ENCODE data around the gene TMEM238L.
"Not testable (repeated sequence)": the region's sequence is repeated elsewhere in the genome, so short reads cannot be mapped to it uniquely, and the experiment has no call there.

The TMEM238L gene, protein sequence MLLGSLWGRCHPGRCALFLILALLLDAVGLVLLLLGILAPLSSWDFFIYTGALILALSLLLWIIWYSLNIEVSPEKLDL
- 0 reads per million in 4 experiments for total RNA-seq

DNA sequence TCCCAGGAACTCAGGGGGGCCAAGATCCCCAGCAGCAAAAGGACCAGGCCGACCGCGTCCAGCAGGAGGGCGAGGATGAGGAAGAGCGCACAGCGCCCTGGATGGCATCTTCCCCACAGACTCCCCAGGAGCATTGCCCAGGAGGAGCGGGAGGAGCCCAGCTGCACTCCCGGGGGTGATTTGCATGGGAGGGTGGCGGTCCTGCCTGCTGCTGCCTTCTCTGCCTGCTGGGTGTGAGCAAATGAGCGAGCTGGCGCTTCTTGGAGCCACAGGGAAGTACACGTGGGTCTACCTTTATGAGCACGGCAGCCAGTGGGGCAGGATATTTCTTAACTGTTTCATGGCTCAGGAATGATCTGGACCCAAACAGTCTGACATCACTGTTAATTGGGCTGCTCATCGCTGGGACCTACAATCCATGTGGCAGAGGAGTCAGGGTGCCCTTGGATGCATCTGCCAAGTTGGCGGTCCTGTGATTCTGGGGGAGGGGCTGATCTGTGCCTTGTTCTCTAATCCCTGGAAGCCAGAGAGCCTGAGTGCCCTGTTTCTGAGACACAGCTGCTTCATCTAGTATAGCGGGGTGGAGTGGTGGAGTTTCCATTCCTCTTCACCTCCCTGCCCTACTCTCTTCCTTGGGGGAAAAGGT lies at the start of gene TMEM238L:
TMEM238L (minus strand) TSS at position 270 of the 646 bp plus-strand sequence; CDS start at position 134, 136 bp downstream.
- DNase-seq, result no peak

DNA sequence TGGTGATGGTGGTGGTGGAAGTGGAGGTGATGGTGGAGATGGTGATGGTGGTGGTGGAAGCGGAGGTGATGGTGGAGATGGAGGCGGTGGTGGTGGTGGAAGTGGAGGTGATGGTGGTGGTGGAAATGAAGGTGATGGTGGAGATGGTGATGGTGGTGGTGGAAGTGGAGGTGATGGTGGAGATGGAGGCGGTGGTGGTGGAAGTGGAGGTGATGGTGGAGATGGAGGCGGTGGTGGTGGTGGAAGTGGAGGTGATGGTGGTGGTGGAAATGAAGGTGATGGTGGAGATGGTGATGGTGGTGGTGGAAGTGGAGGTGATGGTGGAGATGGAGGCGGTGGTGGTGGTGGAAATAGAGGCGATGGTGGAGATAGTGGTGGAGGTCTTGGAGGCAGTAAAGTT lies 42.7 kb upstream of the TMEM238L start:
- DNase-seq, result not testable (repeated sequence)

DNA sequence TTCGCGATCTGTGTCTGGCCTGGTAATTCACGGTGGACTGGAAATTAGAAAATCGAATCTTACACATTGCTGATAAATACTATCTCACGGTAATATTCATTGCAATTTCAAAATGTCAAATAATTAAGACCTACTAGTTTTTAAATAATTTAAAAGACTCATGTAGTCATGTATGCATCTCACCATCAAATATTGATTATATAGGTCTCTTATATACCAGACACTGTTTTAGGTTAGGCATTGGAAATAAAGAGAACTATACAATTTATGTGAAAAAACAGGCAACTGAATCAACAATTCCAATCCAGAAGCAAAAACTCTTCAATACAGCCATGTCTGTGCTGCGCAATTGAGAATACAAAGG lies 41.5 kb upstream of the TMEM238L start:
- DNase-seq, result no peak

DNA sequence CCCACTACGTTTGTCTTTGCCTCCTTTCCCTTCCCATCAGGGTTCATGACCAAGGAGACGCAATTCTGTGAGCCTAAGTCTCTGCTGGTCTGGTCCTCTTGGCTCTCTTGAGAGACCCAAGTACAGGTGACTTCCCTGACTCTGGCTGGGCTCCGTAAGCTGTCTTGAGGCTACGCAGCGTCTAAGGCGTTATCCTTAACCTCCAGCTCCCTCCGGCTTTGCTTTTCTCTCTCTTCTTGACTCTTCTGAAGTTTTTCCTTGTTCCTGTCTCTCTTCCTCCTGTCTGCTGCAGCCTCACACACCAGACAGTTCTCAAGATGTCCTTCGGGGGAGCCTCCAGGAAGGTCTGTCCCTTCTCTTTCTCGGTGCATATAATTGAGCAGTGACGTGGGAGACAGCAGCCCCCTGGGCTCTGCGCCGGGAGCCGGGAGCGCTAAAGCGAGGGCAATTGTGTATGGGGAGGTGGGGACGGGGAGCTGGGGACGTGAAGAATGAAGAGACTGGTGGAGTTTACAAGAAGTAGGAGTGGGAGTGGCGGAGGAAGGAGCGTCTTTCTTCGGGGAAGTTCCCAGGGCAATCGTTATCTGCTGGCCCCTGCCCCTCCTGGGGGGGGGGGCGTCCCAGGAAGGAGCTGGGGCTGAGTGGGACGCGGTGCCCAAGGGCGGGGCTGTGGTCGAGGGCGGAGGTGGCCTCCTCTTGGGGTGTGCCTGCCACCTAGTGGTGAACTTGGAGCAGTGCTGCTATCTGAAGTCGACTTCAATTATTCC lies 40.9 kb upstream of the TMEM238L start:
- peak; percentile 55 for DNase-seq

DNA sequence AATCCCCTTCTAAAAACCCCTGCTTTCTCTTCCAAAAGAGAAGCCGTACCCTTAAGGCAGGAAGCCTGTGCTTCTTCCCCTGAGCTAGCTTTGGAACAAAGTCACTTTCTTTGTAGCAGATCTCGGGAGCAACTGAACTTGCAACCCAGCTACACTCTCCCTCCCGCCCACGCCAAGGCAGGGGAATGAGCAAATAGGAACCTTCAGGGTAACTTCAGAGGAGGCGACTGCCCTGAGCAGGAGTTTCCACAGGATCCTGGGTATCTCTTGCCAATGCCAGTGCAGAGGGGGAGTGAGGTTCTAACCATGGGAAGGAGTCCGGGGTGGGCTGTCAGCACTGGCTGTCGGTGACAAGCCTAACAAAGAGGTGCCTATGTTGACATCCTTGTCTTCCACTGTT lies 39.9 kb upstream of the TMEM238L start:
- no peak for DNase-seq

DNA sequence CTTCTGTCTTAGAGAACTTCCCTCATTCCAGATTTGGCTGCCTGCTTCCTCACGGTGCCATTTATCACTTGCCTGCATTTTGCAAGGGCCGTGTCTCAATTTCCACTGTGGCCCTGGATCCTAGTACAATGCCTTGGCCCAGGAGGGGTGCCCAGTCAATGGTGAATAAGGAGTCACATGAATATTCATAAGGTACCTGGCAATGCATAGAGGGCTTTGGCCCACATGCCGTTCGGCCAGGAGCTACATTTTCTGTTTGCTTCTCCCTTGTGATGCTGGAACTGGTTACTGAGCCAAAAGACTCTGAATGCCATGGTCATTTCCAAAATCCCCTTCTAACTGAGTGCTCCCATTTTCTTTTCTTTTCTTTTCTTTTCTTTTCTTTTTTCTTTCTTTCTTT lies 38.8 kb upstream of the TMEM238L start:
- no peak for DNase-seq

DNA sequence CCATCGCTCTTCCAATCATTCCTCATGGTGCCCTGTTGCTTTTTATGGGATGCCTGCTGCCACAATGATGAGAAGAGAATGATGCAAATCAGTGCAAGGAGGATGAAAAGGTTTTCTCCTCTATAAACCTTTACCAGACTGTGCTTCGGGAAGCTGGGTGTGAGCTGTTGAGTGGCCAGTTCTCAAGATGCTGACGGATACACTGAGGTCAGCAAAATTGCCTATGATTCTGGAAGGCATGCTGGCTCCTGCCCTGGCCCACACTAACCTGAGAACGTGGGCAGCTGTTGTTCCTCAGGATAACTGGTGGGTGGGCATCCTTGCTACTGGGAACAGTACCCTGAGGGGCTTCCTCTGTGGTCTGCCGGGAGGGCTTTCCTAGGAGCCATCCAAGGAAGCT lies 34.8 kb upstream of the TMEM238L start:
- DNase-seq, result no peak

DNA sequence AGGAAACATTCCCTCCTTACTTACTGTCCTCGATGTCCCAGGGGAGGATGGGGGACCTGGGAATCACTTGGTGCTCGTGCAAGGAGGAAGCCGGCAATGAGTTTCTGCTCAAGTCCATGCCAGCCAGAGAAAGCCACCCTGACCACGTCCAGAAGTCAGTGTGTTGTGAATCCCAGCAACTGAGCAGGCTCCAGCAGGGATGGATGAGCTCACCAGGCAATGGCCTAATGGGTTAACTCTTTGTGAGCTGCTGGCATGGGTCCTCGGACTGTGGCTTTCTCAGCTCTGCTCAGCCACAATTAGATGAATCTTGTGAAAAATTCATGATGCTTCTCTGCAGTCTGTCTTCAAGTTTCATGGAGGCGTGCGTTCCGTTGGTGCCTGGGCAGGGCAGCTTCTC lies 34.0 kb upstream of the TMEM238L start, which contains the start of gene PIRT:
PIRT (minus strand) TSS at position 167 of the 400 bp plus-strand sequence. CDS start 12,442 bp downstream, outside the sequence.
- no peak for DNase-seq

DNA sequence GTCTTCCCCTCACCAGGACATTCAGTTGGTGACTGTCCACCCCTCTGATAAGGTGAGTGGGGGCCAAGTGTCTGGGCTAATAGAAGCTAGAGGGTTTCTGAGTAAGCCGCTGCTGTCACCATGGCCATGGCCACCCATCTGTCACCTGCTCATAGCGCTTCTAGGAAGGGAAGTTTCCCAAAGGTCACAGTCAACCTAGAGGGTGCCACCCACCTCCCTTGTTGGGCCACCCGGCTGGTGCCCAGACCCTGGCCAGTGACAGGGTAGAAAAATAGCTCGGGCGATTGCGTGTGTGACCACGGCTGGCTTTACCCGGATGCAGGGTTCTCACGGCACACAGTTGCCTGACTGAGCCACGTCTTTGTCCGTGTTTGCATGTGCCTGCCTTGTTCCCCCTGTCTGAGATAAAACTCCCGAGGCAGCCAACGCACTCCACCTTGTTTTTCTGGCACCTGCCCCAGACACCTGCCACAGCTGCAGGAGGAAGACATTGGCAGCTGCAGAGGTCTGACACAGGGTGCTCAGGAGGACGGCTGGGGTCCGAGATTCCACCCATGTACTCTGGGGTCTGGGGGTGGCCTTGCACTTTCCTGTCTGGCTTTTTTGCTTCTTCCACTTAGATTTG lies 33.2 kb upstream of the TMEM238L start:
- DNase-seq, result no peak

DNA sequence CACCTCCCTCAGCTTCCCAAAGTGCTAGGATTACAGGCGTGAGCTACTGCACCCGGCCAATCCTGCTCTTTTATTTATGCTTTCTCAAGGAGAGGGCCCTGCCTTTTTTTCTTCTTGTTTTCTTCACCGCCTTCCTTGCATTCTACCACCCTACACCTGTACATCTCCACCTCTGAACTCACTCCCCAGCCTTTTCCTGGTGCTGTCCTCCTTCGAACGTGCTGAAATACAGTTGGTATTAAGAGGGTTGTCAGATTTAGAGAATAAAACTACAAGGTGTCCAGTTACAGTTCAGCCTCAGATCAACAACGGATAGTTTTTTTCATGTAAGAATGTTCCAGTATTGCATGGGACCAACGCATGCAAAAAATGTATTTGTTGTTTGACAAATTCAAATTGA lies 32.2 kb upstream of the TMEM238L start:
- no peak for DNase-seq

DNA sequence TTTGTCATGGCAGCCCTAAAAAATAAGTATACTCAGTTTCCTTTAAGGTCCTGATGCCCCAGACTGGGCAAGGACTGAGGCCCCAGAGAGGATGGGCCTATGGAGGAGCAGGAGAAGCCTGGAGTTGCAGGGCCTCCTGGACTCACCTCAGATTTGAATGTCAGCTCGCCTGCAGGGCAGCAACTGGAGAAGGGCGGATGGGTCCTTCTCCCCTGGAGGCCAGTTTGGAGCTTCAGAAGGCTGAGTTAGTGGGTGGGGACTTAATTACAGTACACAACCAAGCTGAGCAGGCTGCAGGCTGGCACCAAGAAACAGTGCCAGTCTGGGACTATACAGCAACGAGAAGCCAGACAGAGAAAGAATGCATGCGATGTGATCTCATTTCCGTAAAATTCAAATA lies 27.8 kb upstream of the TMEM238L start:
- no peak for DNase-seq

DNA sequence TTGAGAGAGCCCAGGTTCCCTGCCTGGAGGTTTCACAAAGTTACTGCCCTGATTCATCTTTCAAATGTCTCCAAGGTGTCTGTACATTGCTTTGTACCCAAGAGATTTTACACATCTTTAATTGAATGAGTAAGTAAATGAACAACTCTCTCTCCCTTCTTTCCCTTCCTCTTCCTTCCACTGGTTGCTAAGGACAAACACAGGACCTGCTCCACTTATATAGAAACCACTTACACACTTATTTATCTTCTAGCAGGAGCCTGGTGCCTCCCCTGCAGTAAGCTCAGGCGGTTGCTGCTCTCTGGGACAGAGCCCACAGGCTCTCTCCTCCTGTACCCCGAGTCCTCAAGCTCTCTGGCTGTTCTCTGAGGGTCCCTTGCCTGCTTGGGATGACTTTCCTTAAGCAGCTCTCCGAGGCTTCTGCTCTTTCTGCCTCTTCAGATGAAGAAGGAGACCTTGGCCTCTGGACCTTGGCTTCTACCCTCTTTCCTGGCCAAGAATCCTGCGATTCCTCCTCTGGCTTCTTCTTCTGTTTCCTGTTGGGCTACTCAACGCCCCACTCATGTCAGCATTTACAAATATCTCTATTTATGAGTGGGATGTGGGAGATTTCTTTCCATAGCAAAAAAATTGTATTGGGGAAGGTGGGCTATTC lies 24.1 kb upstream of the TMEM238L start:
- no peak for DNase-seq

DNA sequence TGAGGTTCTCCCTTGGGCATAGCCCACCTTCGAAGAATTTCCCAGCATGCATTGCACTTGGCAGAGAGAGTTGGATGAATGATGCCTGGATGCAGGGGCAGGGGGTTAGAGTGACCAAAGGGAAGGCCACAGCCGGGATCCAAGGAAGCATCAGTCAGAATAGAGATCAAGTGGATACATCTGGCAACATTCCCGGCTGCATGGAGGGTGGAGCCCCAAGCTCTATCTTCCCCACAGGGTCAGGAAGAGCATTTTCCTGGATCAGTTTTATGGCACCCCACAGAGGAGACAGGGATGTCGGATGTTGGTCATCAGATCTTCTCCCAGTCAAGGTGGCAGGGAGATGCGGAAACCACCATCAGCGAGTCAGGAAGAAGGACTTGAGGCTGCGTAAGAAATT lies 21.0 kb upstream of the TMEM238L start:
- no peak for DNase-seq

DNA sequence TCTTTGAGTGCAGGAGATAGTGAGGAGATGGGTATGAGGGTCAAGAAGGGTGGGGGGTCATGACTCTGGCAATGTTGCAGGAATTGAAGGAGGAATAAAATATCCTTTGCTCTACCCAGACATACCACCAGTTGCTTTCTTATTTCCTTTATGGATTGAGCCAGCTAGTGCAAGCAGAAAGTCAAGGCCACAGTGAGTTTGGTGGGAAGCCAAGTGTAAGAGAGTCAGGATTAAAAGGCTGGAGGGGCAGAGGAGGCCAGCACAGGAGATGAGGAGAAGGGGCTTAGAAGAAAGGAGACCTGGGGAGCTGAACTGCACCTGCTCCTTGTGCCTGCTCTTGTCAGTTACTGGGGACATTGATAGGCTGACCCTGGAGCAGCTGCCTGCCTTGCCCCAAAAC lies 17.9 kb upstream of the TMEM238L start:
- DNase-seq, result no peak

DNA sequence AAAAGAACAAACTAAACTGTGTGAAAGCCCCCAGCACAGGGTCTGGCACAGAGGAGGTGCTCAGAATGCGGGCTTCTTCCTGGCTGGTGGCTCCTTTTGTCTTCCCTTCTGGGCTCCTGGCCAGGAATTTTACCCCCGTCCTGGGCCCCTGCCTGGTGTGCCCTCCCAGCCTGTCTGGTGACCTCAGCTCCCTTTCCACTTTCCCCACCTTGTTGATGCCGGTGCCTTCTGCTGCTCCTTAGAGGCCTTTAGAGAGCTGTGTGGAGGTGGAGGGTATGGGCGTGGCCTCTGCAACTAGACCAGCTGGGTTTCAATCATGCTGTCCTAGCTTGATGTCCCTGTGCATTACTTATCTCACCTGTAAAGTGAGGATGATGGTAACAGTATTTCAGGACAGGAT lies 17.2 kb upstream of the TMEM238L start:
- DNase-seq, result no peak

DNA sequence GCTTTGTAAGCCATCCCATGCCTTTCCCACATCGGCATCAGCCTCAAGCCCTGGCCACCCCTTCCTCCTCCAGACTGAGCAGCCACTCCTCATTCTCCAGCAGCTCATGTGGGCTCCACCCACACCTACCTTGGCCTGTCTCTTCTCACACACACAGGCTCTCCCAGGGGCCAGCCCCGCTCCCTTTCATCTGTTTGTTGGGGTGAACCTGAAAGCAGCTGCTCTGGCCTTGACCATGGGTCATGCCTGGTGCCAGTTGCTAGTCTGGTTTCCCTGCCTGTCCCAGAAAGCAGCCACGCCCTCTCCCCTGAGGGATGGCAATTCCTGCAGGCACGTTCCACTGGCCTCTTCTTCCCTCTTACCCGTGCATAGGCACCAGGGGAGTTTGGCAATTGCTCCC lies 11.4 kb upstream of the TMEM238L start:
- no peak for DNase-seq

DNA sequence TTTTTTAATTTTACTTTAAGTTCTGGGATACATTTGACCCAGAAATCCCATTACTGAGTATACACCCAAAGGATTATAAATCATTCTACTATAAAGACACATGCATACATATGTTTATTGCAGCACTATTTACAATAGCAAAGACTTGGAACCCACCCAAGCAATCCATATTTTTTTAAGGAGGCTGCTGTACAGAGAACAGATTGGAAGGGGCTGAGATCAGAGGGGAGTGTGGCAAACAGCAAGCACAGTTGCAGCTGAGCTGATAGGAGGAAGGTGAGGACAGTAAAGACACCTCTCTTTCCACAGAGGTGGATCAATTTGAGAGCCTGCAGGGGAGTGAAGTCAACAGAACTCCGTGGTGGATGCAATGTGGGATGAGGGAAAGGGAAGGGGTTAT lies 10.2 kb upstream of the TMEM238L start:
- DNase-seq, result no peak

DNA sequence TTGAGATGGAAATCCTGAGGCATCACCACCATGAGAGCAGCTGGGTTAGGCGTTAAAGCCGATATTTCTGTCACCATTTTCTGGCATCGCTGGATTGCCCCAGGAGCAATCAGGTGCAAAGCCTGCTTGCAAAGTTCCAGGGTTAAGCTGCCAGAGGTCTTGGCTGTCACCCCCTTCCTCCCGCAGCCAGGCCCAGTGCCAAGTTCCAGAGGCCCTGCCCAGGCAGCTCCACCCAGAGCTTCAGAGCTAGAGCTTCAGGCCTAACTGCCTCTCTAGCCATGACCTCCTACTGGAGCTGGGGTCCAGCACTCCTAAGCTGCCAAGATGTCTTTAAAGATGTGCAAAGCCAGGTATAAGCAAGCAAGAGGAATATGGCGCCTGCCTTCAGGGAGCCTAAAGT lies 8.8 kb upstream of the TMEM238L start:
- DNase-seq, result no peak

DNA sequence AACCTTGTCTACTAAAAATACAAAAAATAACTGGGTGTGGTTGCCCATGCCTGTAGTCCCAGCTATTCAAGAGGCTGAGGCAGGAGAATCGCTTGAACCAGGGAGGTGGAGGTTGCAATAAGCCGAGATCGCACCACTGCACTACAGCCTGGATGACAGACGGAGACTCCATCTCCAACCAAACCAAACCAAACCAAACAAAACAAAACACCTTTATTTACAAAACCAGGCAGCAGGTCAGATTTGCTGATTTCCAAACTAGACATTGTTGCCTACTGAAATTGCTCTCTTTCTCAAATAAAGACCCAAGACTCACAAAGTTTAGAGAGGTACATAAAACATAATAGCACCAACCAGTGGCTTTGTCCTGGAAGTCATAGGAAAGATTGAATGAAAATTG lies 5.7 kb upstream of the TMEM238L start:
- DNase-seq, result no peak

DNA sequence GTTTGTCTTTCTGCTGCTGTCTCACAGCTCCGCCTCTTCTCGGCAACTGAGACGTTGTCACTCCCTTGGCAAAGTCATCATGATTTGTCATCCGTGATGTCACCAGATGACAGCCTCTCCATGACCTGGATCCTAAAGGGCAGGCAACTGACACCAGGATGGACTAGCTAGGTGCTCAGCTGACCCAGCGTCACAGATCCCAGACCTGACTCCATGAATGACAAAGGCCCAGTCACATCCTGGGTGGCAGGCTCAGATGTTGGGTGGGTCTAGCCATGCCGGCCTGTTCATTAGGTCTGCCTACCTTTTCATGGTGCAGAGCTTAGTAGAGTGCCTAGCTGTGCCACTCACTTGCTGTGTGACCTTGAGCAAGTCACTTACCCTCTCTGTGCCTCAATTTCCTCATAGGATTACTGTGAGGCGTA lies 3.8 kb upstream of the TMEM238L start:
- no peak for DNase-seq

DNA sequence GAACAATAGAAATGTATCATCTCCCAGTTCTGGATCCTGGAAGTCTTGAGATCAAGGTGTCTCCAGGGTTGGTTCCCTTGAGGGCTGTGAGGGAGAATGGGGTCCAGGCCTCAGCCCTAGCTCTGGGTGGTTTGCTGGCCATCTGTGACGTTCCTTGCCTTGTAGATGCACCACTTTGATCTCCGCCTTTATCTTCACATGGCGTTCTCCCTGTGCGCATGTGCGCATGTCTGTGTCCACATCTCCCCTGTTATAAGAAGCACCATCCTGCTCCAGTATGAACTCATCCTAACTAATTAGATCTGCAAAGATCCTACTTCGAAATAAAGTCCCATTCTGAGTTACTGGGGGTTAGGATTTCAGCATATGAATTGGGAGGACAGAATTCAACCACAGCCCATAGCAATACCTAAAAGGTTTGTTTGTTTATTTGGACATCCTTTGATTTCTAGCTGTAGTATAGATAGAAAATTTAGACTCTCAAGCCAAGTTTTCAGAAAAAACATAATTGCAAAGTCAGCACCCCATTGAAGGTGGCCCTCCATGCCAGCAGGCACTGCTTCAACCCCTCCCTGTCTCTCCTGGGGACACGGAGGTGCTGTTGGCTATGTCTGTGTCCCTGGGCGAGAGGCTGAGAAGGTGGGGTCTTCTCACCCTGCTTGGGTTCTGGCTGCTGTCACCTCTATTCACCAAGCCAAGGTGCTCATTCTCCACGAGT lies 2.8 kb upstream of the TMEM238L start:
- no peak for DNase-seq

DNA sequence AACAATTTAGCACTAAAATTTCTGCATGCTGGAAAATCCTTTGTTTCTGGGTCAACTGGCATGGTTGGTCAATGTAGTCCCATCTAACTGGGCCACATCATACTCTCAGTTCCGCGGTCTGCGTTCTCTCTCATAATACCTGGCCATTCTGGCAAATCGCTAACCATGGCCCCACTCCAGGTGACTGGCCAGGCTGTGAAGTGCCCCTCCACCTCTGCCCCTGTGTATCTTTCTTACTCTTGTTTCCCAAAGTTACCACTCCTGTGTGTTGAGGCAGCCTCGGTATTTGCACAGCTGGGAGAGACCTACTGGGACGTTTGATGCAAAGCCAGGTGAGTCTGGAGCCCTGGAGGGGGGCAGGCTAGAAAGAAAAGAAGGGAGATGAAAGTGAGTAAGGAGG lies 2.0 kb upstream of the TMEM238L start:
- DNase-seq, result no peak

DNA sequence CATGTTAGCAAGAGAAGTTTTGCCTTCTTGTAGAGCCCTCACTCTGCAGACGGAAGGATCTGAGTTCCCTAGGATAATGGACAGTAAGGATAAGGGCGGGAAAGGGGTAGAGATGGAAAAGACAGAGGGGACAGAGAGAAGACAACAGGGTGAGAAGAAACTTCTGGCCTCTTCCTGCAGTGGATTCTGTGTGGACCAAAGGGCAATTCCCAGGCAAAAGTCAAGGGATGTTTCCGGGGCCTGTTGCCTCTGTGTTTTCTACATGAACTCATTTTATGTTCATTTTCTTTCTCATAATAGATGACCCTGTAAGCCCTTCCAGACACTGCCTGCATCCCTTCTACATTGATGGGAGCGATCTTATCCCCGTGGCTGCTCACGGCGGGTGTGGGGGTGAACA lies 647 bp upstream of the TMEM238L start:
- DNase-seq, result no peak
